Medulla oblongata (tissue), 1 donor: Measurements from ENCODE around the gene CAMK2B.

Experiments used
- DNase-seq: peaks from one replicate; pipeline ENCODE4 v3.0.0-alpha.2; 2015; ENCODE audit errors: extremely low spot score

The CAMK2B gene

GRCh38 chr7:44325201-44325671 is at the start of gene CAMK2B:
CAMK2B (minus strand) TSS chr7:44325594; CDS start chr7:44325421, 173 bp downstream.
- no peak for DNase-seq

DNA sequence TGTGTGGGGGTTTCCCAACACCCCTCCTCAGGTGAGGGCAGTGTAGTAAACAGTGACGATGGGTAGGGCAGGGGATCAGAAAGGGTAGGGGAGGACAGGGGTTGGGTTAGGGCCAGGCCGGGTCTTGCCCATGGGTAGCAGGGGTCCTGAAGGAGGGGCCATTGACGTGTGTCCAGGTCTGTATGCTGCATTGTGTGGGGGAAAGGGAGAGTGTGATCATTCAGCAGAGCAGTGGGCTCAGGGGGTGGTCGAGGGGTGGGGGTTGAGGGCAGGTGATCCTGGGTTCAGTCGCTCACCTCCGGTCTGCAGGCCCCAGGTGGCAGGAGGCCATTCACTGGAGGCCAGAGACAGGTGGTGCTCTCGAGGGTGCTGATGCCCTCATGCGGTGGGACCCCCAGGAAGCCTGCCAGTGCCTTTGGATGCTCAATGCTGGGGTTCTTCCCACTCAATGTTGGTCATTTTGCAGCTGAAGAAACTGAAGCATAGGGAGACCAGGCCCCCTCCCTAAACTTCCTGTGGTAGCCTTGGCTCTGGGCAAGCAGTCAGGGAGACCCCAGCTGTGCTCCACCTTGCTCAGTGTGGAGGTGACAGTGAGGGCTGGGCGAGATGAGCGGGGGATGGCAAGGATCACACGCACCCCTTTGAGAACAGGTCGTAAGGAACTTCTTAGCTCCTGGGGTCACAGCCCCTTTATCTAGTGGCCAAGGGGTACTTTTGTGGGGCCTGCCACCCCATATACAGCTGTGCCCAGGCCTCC is 48.8 kb upstream of the CAMK2B start:
- no peak for DNase-seq

GRCh38 chr7:44373418-44373740 is 48.0 kb upstream of the CAMK2B start:
- no peak for DNase-seq

DNA sequence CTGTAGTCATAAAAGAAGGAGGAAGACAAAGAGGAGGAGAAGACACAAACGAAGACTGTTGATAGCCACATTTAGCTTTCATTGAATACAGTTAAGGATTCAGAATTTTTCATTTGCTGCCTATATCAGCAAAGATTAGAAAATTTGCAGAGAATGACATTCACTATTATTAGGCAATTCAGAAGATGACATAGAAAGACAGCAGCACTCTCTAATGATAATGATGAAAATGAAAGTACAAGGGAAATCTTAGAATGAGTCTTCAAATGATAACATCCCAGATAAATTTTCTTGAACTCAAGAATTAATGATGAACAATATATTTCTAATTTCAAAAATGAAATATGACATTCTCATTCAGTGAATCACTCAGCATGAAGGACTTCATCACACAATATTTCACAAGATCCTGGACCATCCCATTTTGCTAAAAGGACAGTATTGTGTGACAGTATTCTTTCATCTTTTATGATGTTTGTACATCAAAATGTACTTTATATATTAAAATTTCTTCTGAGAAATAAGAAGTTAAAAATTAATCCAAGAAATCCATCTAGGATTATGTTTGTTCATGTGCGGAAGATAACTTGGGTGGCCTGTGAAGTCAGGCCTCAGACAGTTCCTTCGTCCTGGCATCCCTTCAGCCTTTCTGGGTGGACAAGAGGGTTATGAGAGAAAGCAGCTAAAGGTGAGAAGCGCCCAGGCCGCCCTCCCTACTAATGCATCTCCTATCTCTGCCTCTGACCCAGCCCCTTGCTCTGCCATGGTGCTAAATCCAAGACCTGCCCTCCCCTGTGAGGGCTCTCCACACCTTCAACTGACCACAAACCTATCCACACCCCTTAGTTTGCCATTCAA is 47.4 kb upstream of the CAMK2B start:
- DNase-seq, result no peak

DNA sequence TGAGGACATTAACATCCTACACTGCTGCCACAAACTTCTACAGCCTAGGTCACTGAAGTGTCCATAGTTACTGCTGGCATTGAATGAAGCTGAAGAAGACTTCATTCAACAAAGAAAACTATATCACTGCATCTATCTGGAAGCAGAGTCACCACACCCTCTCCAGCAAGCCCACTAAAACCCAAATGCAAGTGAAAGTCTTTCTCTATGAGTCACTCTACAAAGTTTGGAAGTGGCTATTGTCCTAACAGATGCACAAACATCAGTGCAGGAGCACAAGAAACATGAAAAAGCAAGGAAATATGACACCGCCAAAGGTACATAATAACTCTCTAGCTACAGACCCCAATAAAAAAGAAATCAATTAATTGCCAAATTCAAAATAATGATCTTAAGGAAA is 43.5 kb upstream of the CAMK2B start:
- no peak for DNase-seq

GRCh38 chr7:44368455-44368854 is 43.1 kb upstream of the CAMK2B start:
- no peak for DNase-seq

DNA sequence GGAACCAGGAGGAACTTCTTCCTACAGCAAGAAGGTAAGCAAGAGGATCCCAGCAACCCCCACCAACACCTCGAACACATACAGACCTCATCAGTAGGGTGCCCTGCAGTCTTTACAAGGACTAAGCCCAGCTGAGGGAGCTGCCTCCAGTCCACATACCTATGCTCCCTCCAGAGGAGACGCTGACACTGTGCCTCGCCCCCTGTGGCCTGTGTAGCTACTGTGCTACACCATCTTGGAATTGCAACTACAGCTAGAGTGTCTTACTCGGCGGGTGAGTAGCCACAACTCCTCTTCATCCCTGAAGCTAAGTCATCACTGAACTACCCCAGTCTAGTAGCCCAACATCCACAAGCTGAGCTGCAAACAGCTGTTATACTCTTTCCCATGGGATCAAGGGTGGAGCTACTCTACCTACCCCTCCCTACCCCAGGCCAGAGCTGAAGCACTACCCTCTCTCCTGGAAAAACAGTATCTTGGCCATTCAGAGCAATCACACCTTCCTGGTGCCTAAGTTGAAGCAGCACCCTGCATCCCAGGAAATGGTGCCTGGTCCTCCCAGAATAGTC is 42.2 kb upstream of the CAMK2B start:
- no peak for DNase-seq

DNA sequence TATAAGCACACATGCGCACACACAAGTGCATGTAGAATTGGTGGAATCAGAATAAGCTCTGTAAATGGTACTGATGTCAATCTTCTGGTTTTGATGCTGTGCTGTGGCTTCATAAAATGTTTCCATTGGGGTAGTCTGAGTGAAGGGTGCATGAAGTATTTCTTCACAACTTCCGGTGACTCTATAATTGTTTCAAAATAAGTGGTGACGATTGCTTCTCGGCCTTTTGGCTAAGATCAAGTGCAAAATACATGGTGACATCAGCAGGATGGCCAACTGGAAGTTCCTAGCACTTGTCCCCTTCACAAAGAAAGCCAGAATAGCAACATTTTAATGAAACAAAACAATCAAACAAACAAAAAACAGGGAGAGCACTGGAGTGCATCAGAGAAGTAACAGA is 41.6 kb upstream of the CAMK2B start:
- no peak for DNase-seq

GRCh38 chr7:44353668-44354067 is 28.3 kb upstream of the CAMK2B start:
- no peak for DNase-seq

DNA sequence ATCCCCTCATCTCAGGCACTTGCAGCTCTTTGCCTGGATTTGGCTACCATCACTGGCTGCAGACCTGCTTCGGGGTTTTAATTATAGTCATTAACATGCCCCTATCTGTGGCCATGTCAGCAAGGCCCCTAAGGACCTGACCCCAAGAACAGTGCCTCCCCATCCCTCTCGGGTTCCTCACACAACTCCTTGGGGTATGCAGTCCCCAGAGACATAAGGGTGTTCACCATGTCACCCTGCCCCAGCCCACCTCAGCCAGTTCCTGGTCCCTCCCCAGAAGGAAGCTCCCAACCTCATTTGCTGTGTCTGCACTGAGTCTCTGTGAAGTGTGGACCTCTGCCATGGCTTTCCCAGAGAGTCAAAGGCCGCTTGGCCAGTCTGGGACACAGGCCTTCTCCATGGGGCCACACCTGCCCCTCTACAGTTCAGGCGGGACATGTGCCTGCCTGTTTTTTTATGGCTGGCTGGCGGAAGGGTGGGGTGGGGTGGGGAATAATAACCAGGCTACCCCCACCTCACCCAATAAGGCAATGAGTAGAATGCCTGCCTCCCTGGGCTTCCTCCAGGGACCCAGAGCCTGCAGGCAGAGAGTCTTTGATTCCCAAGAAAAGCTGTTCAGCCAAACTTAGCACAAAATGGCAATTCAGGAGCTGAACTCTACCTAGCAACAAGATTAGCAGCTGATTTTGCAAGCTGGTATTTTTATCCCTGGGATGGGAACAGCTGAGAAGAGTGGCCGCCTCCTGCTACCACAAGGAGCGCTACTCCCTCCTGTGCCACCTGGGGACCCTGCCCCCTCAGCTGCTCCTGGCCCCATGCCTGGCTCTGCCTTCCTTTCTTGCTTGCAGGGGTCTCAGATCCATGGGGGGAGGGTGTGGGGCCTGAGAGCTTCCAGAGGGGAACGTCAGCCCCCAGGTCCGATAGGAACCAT is 23.7 kb upstream of the CAMK2B start:
- peak; percentile 9 for DNase-seq

- DNase-seq, result no peak
These were observed 22.9 kb upstream of the CAMK2B start for GRCh38 chr7:44348300-44348699.

- DNase-seq, result peak; percentile 7
These were observed 22.2 kb upstream of the CAMK2B start for GRCh38 chr7:44347546-44348114.

DNA sequence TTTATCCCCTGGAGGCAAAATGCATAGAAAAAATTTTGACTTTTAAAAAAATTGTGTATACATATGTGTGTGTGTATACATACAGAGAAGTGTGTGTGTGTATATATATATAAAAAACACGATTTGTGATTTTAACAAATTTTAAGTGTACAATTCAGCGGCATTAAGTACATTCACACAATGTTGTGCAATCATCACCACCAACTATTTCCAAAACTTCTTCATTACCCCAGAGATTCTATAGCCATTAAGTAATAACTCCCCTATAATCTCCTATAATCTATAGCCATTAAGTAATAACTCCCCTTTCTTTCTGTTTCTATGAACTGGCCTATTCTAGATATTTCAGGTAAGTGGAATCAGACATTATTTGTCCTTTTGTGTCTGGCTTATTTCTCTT is 20.7 kb upstream of the CAMK2B start:
- no peak for DNase-seq

DNA sequence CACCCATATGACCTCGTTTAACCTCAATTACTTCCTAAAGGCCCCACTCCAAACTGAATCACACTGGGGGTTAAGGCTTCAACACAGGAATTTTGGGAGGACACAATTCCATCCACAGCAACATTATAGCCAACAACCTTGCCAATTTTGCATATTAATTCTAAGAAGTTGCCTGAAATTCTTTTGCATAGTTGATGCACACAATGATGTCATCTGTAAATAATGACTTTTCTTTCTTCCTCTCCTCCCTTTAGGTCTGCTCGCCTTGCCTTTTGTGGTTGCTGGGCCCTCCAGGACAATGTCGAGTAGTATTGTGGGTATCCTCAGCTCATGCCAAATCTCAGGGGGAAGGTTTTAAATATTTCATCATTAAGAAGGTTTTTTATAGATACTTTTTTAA is 16.0 kb upstream of the CAMK2B start:
- no peak for DNase-seq

DNA sequence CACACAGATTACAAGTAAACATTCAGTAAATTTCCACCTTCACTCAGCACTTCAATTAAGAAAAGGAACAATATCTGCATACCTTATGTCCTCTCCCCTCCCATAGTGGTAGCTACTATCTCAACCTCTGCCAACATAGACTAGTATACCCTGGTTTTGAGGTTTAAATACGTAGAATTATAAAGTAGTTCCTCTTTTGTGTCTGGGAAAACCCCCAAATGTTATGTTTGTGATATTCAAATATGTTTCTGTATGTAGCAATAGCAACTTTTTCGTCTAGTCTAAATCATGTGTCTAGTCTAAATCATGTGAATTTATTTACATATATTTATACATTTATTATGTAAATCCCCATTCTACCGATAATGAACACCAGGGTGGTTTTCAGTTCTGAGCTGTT is 13.2 kb upstream of the CAMK2B start:
- no peak for DNase-seq

DNA sequence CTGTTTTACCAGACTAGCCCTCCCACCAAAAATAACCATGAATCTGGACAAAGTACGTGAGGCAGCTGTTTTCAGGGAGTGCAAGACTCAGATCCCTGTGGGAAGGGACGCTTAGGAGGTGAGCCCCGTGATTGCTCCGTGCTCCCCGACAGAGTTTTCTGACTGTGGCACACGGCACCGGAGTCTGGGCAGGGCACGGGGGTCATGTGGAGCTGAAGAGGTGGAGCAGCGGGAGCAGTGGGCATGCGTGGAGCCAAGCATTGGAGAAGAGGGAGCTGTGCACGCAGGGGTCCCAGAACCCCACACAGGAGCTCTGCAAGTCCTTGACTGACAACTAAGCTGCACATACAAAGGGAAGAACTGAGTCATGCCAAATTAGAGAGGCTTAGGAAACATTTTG is 11.1 kb upstream of the CAMK2B start:
- no peak for DNase-seq

GRCh38 chr7:44335184-44335583 is 9.8 kb upstream of the CAMK2B start:
- DNase-seq, result no peak

- no peak for DNase-seq
These were observed 9.3 kb upstream of the CAMK2B start for GRCh38 chr7:44334734-44335097.

DNA sequence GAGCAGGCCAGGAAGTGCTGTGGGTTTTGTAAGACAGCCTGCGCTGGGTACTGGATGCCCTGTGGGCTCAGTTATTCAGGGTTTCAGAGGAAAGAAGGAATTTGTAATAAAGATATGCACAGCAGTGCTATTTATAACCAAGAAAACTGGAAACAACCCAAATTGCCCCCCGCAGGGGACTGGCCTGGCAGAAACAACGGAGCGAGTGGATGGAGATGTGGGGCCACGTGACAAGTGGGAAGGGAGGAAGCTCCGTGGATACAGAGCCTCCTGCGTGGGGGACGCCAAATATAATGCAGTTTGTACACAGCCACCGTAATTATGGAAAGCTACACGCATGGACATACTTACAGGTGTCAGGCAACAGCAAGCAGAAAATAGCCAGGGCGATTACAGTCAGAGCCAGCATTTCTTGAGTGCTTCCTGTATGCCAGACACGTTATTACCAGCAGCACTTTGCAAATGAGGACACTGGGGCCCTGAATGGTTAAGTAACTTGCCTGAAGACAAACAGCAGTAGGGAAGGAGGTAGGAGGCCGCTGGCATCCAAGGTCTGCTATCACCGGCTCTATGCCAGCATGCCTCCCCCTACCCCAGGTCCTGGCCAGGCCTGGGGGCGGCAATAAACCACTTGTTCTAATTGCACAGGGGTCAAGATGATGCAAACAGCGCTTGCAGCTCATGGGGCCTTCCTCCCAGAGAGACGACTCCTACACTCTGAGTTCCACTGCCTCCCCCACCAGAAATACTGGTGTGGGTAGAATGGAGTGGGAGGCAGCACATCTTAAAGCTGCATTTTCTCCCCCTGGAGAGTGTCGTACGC is 8.7 kb upstream of the CAMK2B start:
- DNase-seq, result no peak

GRCh38 chr7:44331682-44332081 is 6.3 kb upstream of the CAMK2B start:
- DNase-seq, result no peak

- DNase-seq, result no peak
These were observed 4.9 kb upstream of the CAMK2B start for GRCh38 chr7:44330331-44330730.
